Occipital lobe (tissue), 2 donors: ENCODE data around the gene PAM. TPM values are rescaled to one million over a fixed set of nuclear protein-coding genes. Genes with fewer than 3 reads are reported as not detected.

Experiments used
- DNase-seq: peaks from one replicate; lab custom pipeline; 2025; lab: John Stamatoyannopoulos, UW
- total RNA-seq: library from RNA; depleted of rRNA; stranded (reverse); fragments of >200 nt; gene quantifications from one replicate; pipeline ENCODE4 v1.2.3, GENCODE V29; 2014

Gene PAM
- total RNA-seq, 1 donor from 2014 or later: 85.2 TPM

DNA sequence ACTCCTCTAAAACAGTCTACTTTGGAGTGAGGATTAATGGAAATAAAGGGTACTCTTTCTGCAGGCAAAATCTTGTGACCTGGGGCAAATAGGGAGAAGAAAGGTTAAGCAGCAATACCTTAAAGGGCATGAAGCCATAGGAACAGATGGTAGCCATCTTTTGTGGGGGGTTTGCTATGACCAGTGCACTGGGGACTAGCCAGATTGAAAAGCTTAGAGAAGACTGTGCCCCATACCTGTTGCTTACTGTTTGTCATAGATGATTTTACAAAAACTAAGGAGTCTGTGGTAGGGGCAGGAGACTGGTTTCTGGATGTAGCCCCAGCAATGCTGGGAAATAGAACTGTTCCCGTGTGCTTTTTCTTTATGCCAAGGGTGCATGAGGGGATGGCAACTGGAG is 58.6 kb downstream of the PAM start:
- DNase-seq: no peak

DNA sequence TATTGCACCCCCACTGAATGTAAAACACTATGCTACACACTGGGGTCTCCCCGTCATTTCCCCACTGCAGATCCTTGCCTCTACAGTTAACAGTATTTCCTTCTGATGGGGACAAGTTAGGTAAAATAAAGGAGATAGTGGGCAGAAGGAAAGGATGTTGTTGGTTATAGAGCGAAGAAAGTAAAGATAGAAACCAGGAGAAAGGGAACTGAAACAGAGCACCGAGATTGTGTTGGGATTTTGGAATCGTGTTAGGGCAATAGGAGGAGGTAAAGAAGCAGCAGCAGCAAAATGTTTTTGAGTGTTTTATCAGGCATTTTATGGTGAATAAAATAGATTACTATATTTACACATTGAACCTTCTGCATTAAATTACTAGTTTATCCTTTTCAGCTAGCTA is 60.0 kb downstream of the PAM start:
- DNase-seq: no peak

DNA sequence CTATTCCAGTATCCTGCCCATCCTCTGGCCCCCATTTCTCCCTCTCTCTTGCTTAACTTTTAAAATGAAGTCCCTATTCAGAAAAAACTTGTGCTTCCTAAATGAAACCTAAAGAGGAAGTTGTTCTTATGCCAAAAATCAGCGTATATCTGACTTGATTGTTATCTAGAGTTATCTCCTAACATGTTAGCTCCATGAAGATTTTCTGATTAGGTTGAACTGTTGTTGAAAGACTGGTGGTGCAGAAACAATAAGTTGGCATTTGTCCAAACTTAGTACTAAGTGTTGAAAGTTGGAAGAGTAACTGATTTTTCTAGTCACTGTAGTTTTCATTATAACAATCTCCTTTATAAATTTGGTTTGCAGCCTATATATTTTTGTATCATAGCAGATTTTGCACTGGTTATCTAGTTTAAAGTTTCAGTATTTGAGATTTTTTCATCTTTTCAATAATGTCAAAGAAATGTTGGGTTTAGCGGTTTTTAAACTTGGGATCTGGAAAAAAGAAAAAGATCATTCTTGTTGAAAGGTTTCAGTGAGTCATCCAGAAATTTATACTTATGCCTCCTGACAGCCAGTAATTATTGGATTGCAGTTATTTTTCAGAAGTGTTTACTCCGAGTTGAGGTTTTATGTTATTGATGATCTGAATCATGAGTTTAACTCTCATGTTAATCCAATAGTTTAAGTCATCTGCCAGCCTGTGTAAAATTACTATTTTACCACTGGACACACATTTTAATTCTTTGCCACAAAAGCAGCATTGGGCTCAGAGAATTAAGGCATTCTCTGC is 60.6 kb downstream of the PAM start:
- no peak for DNase-seq

DNA sequence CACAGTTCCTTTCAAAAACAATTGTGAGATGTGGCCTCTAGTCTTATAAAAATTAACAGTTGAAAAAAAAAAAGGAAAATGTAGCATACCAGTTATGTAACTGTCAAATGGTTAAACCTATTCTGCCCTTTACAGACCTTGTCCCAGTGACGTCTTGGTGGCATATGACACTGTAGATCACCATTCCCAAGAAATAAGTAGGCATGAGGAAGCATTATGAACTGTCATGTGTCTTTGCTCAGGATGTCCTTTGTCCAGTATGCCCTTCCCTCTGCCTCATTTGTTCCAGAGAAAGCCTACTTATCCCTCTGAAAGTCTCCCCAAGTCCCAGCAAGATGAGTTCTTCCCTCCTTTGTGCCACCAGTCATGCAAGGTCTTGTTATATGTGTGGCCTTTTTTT is 63.2 kb downstream of the PAM start:
- no peak for DNase-seq

DNA sequence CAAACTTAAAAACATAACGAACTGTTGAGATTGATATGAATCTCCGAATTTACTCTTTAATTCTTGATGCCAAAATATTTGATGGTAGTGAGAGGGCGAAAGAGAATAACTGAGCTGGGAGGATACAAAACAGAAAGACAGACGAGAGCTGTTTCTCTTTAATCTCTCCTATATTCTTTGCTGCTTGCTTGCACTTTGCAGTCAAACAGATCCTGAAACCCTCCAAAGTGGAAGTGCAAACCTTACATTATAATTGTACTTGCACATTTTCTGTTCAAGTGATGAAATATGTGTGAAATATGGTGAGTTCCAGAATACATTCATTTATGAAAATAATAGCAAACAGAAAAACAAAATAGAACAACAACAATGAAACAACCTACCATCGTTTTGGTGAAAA is 63.8 kb downstream of the PAM start:
- DNase-seq: no peak

DNA sequence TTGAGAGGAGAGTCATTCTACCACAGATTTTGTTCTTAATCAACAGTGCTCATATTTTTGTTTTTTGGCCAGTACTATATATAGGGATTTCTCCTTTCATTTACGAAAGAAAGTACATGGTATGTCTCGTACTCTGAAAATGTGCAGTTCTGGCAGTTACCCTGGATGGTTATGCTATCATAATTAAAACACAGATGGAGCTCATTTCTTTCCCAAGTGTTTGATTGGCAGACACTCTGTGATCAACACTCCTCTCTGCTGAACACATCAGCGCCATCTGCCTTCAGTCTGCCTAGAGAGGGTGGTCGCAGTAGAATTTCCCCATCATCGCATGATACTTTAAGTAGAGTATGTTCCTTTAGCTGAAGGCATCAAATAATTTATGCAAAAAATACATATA is 64.5 kb downstream of the PAM start:
- DNase-seq: no peak

DNA sequence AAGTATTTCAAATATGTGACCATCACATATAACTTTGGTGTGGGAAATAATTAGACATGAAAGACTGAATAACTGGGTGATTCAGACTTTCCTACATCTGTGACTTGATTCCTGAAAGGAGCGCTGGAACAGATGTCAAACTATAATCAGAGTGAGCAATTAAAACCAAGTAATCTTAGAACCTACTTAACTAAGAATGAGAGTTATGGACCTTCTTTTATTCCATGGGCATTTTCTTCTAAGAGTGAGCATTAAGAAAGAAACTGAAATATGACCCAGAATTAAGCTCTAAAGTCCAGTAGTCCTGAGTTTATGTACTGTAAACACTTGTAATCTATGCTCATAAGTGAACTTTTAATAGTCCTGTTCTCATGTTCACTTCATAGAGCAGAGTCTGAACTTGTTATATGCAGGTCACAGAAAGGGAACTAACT is 68.4 kb downstream of the PAM start:
- no peak for DNase-seq

DNA sequence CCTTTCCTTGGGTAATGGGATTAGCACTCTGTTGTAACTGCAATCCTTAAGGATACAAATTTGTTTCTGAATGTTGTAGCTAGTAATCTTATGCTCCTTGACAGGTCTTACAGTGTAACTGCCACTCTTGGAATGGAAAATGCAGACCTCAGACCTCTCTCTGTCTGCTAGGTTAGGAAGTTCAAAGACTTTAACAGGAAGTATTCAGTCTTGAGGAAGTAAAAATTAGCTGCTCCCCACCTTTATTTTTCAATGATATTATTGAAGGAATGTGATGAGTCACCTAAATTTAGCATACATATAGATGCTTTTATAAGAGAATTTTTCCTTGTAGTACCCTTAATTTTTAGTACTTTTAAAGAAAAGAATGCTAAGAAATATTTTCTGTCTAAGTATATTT is 71.5 kb downstream of the PAM start:
- no peak for DNase-seq

DNA sequence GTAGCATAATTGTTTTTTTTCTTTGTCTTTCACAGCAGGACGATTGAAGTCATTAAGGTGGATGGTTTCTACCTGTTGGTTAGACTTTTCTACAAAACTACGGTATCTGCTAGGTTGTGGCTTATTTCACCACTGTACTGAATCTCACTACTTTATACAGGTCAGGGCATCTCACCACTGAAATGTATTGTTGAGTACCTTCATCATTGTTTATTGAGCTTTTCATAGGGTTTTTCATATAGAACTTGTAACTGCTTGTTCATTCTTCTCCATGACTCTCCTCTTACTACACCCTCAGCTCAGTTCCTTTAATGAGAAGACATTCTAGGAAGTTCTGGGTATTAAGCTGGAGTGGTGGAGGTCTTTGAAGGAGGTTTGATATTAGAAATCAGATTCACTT is 75.1 kb downstream of the PAM start:
- no peak for DNase-seq

DNA sequence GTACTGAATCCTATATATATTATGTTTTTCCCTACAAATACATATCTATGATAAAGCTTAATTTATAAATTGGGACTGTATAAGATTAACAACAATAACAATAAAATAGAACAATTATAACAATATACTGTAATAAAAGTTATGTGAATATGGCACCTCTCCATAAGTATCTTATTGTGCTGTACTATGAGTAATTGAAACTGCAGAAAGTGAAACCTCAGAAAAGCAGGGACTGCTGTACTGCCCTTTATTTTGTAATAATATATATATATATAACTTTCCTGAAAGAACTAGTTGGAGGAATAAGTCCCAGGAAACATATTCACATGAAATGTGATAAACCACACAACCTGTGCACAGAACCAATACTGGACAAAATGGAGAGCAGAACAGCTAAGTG is 77.3 kb downstream of the PAM start:
- no peak for DNase-seq

DNA sequence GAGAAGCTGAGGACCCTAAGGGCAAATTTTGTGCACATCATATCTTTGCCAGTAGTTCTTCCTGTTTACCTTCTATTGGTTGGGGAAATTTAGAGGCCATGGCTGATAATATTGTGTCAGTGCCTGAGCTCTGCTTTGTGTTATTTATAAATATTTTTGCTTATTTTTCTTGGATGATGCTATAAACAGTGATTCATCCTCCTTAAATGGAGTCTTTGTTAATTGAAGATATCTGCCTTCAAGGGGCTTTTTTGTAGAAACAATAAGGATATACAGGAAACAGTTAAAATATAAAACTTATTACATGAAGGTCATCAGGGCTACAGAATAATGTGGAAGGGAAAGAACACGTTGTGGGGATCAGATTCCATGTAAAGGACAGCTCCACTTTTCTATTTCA is 78.0 kb downstream of the PAM start:
- DNase-seq: no peak

DNA sequence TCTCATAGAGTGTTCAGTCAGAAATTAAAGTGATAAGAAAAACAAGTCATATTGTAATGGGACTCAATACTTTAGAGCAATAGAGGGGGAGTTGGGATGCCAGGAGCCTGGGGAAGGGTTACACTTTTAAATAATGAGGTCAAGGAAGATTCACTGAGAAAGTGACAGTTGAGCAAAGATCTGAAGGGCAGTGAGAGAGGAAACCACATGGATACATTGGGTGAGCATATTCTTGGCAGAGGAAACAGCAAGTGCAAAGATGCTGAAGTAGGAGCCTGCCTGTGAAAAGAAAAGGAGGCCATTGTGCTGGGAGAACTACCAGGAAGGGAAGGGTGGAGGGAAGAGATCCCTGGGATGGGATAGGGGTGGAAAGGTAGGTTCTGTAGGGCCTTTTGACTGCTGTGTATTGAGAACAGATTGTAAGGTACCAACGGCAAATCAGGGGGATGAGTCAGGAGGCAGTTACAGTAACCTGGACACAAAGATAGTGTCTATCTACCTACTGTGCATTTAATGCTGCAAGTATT is 79.4 kb downstream of the PAM start:
- DNase-seq: no peak

DNA sequence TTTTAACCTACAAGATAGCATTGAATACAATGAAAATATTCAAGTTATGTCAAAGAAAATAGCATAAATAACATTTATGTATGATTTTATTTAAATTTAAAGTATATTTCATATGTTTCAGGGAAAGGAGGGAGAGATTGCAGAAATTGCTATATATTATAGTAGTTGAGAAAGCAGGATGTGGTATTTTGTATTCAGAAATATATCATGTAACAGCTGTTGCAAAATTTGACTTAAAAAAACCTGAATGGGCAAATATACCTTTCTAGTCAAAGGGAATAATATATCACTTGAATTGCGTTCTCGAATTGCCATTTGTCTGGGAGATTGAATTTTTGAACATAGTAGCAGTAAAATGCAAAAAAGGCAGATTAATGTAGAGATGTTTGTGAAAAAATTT is 80.6 kb downstream of the PAM start:
- no peak for DNase-seq

DNA sequence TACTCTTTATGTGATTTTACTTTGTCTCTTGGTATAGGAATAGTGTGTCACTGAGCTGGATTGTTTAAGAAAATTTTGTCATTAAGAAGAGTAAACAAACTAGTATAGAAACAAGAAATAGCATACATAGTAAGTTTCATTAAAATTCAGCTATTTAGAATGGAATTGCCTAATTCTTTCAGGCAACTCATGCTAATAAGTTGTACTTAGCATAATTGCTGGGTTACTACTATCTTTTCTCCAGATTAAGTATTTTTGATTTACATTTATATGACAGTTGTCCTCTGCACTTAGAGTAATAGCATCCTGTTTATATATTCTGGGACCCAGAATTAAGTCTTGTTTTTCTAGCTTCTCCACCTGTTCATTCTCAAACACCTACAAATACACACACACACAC is 85.9 kb downstream of the PAM start:
- DNase-seq: no peak

DNA sequence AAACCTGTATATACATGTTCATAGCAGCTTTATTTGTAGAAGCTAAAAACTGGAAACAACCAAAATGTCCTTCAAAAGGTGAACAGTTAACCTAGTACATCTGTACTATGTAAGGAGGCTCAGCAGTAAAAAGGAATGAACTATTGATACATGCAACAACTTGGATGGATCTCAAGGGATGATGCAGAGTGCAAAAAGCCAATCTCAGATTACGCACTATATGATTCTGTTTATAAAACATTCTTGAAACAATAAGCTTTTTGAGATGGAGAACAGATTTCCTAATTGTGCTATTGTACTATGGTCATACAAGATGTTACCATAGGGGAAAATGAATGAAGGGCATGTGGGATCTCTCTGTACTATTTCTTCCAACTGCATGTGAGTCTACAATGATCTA is 88.9 kb downstream of the PAM start:
- DNase-seq: no peak

DNA sequence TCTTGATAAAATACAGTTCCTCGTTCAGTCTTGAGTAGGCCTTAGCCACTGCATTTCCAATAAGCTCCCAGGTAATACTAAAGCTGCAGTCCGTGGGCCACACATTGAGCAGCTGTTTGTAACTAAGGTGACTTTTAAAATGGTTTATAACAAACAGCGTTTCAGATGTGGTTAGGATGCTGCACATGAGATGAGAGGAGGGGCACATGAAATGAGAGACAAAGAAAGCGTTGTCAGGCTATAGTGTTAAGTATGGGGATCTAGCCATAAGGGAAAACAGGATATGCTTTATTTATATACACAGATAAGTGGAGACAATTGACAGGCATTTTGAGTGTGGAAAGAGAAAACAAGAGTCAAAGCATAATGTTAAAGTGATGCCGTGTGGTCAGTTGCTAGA is 89.9 kb downstream of the PAM start:
- DNase-seq: no peak

DNA sequence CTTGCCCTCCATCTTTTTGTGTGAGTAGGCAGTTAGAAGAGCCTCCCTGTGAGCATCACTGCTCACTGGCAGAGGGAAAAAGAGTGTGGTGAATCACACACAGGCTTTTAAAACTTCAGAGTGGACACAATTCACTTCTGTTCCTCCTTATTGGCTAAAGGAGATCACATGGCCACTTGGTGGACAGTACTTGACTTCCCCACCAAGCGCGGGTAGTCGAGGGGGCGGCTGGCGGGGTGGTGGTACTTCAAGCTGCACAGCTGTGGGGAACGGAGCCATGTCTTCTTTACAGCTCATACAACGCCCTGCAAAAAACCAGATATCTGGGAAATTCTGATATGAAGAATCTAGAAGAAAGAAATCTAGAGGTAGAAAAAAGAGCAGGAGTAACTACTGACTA is 95.4 kb downstream of the PAM start:
- no peak for DNase-seq

DNA sequence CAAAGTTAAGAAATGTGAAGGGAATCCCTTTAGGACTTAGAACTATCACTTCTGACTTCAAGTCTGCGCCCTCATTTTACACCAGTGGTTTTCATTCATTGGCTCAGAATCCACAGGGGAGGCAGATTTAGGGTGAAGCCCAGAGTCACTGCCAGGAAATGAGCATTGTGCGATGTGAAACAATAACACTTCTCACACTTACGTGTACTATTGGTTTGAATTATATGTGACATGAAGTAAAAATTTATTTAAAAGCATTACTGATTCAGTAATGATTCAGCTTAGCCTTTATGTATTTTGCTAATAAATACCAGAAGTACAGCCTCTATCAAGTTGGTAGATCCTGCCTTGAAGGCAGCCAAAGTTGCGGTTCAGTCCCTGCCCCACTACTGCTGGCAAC is 98.6 kb downstream of the PAM start:
- DNase-seq: no peak

DNA sequence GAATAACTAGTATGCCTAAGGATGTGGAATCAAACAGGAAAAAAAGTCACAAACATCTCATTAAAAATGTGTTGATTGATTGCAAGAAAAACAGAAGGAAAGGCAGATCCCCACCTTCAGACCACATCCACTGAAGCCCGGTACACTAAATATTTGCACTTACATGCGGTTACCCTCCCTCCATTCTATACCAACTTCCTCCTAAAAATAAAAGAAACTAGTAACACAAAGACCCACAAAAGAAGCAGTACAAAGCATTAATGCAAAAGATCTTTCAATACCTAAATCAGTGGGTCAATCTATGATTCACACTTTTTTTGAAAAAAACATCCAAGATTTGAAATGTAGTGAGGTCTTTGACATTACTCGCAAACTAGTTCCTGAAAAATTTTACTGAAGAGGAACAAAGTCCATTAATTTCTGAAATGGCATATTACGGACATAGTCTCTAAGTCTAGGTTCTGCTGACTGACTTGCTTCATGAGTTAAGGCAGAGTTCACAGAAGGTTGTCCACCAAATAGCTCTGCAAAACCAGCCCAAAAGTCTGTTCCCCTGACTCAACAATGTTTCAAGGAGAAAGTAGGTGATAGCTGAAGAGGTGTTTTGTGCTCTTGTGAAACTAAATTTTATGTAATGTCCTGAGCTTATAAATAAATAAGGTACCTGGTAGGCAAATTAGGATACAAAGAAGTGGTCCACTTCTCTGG is 100.7 kb downstream of the PAM start:
- DNase-seq: no peak

DNA sequence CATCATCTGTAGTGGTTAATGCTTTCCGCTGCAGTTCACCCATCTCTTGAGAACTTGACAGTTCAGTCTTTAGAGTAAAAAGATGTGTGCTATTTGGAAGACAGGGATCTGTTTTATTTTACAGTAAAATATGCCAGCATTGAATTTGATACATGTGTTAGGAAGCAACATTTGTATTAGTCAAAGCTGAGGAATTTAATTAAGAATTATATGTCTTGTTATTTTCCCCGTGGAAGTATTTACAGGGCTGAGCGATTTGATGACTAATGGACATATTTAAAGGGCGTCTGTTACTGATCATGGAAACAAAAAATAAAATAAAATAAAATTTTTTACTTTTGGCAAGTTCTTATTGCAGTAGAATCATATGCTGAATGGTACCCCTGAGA is 101.3 kb downstream of the PAM start:
- DNase-seq: no peak

DNA sequence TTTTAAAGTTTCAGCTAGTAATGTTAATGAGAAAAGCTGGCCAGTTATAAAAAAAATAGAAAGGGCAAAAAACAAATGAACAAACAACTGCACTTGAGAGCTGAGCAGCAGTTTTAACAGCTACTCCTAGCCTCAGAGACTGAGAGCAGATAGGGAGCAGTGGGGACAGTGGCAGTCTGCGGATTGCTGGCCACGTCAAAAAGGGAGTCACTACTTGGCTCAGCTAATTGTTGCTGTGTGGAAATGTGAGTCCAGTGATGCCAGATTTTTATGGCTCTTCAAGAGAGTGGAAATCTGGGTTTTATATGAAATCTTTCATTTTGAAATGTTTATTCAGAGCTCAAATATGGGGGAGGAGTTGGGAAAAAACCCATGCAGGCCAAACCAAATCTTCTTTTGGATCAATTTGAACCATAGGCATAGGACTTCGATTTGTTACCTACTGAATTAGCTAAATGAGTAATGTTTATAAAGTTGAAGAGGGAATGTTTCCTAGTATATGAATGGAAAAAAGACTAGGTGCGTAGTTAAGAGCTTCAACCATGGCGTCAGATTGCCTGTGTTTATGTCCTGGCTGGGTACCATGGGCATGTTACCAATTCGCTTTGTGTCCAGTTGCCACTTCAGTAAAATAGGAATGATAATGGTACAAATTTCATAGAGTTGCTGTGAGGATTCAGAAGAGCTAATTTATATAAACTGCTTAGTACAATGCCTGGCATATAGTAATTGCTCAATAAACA is 102.1 kb downstream of the PAM start:
- DNase-seq: no peak

DNA sequence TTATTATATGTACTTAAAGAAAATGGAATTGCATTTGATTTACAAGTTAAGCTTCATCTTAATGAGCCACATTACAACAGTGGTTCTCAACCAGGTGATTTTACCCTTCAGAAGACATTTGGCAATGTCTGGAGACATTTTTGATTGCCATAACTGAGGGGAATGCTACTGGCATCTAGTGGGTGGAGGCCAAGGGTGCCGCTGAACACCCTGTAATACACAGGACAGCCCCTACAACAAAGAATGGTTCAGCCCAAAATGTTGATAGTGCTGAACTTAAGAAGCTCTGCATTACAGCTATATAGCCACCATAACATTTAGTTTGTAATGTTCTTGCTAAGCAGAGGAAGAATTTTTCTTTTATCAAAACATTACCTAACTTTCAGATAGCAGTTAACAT is 103.1 kb downstream of the PAM start:
- no peak for DNase-seq
